ENCODE data around the gene FJX1. TPM values are rescaled to one million over a fixed set of nuclear protein-coding genes. Genes with fewer than 3 reads are reported as not detected.
A peak's percentile ranks its signal among the peaks of the same experiment; 100 is the strongest.
"Not testable (repeated sequence)": the region's sequence is repeated elsewhere in the genome, so short reads cannot be mapped to it uniquely, and the experiment has no call there.

Gene FJX1
- total RNA-seq, 1 donor from 2014 or later, result 3.9 TPM

- intact Hi-C loops (cut with DNase I), result no loop called here
- ATAC-seq (no peak), DNase-seq (ENCODE audit: low spot score) (no peak)
These were observed 5.4 kb downstream of the FJX1 start for GRCh38 chr11:35623621-35624168.

- ATAC-seq (no peak), DNase-seq (ENCODE audit: low spot score) (no peak)
- intact Hi-C loops (cut with DNase I), result no loop called here
These were observed 6.1 kb downstream of the FJX1 start for GRCh38 chr11:35624316-35624715.

- ATAC-seq (no peak), DNase-seq (ENCODE audit: low spot score) (no peak)
- intact Hi-C loops (cut with DNase I), result no loop called here
These were observed 6.5 kb downstream of the FJX1 start for GRCh38 chr11:35624781-35625180.

- ATAC-seq (no peak), DNase-seq (ENCODE audit: low spot score) (no peak)
- intact Hi-C loops (cut with DNase I), result no loop called here
These were observed 8.2 kb downstream of the FJX1 start for GRCh38 chr11:35626501-35626900.

GRCh38 chr11:35629511-35629910 is 11.3 kb downstream of the FJX1 start:
- ATAC-seq (no peak), DNase-seq (ENCODE audit: low spot score) (no peak)
- intact Hi-C loops (cut with DNase I), result no loop called here

- ATAC-seq (no peak), DNase-seq (ENCODE audit: low spot score) (no peak)
- intact Hi-C loops (cut with DNase I), result no loop called here
These were observed 11.7 kb downstream of the FJX1 start for GRCh38 chr11:35629914-35630313.

- intact Hi-C loops (cut with DNase I), result no loop called here
- DNase-seq (ENCODE audit: low spot score) (no peak), ATAC-seq (no peak)
These were observed 13.6 kb downstream of the FJX1 start for GRCh38 chr11:35631891-35632290.

GRCh38 chr11:35632301-35632700 is 14.0 kb downstream of the FJX1 start:
- no peak for ATAC-seq
- DNase-seq (ENCODE audit: low spot score), result no peak
- intact Hi-C loops (cut with DNase I), result no loop called here

GRCh38 chr11:35633827-35634423 is 15.7 kb downstream of the FJX1 start:
- ATAC-seq (no peak), DNase-seq (ENCODE audit: low spot score) (no peak)
- intact Hi-C loops (cut with DNase I), result no loop called here

GRCh38 chr11:35635933-35636332 is 17.7 kb downstream of the FJX1 start:
- intact Hi-C loops (cut with DNase I), result no loop called here
- ATAC-seq, result no peak

GRCh38 chr11:35639591-35640179 is 21.4 kb downstream of the FJX1 start:
- intact Hi-C loops (cut with DNase I), result no loop called here
- ATAC-seq, result no peak
- DNase-seq (ENCODE audit: low spot score), result no peak

More at GRCh38 chr11:35635933-35636332, 17.7 kb downstream of the FJX1 start:
- DNase-seq (ENCODE audit: low spot score), result no peak

GRCh38 chr11:35641171-35641897 is 23.1 kb downstream of the FJX1 start:
- ATAC-seq, result peak; percentile 46
- intact Hi-C loops (cut with DNase I), result no loop called here
- no peak for DNase-seq (ENCODE audit: low spot score)

- intact Hi-C loops (cut with DNase I), result no loop called here
- DNase-seq (ENCODE audit: low spot score) (no peak), ATAC-seq (no peak)
These were observed 23.7 kb downstream of the FJX1 start for GRCh38 chr11:35641964-35642363.

GRCh38 chr11:35647421-35648093 is 29.3 kb downstream of the FJX1 start:
- no peak for DNase-seq (ENCODE audit: low spot score)
- intact Hi-C loops (cut with DNase I), result no loop called here
- ATAC-seq, result no peak

GRCh38 chr11:35650006-35650405 is 31.7 kb downstream of the FJX1 start:
- DNase-seq (ENCODE audit: low spot score) (no peak), ATAC-seq (no peak)
- intact Hi-C loops (cut with DNase I), result no loop called here

- DNase-seq (ENCODE audit: low spot score), result no peak
- intact Hi-C loops (cut with DNase I), result no loop called here
- no peak for ATAC-seq
These were observed 32.2 kb downstream of the FJX1 start for GRCh38 chr11:35650467-35650866.

GRCh38 chr11:35651263-35651662 is 33.0 kb downstream of the FJX1 start:
- intact Hi-C loops (cut with DNase I), result no loop called here
- DNase-seq (ENCODE audit: low spot score), result no peak
- ATAC-seq, result no peak

- DNase-seq (ENCODE audit: low spot score); ATAC-seq; intact Hi-C loops (cut with DNase I): not testable (repeated sequence)
These were observed 34.5 kb downstream of the FJX1 start for GRCh38 chr11:35652786-35653185.

GRCh38 chr11:35654711-35655110 is 36.5 kb downstream of the FJX1 start:
- DNase-seq (ENCODE audit: low spot score) (no peak), ATAC-seq (no peak)
- intact Hi-C loops (cut with DNase I), result no loop called here

- no peak for ATAC-seq
- DNase-seq (ENCODE audit: low spot score), result no peak
- intact Hi-C loops (cut with DNase I), result no loop called here
These were observed 37.0 kb downstream of the FJX1 start for GRCh38 chr11:35655254-35655653.

Measured in sciatic nerve (tissue), 2 donors.